ENCODE results near the gene ZMYM3.
"Not testable (repeated sequence)": the region's sequence is repeated elsewhere in the genome, so short reads cannot be mapped to it uniquely, and the experiment has no call there.

Gene ZMYM3

GRCh38 chrX:71254092-71254963, at the start of gene ZMYM3:
Gene ZMYM3 (minus strand): TSS chrX:71254140. CDS start chrX:71253255, 885 bp downstream.
- peaks cover 16% of the 10 kb centered on the region for H3K36me3 ChIP-seq (ENCODE audit: control insufficient read depth, insufficient read depth, low read length)
- peak within 1 kb of the TSS; percentile 71 for H3K9ac ChIP-seq (ENCODE audit: low read depth, low read length)
- H3K4me1 ChIP-seq (ENCODE audit: control insufficient read depth, insufficient read depth, low read length): peaks cover 3% of the 10 kb centered on the region
- H3K9me3 ChIP-seq (ENCODE audit: control insufficient read depth, insufficient read depth, low read length): no peaks in the 10 kb centered on the region
- H3K4me3 ChIP-seq (ENCODE audit: low read depth, low read length): peak within 1 kb of the TSS; percentile 85
- H3K27me3 ChIP-seq (ENCODE audit: control insufficient read depth, insufficient read depth, low read length): no peaks in the 10 kb centered on the region

DNA sequence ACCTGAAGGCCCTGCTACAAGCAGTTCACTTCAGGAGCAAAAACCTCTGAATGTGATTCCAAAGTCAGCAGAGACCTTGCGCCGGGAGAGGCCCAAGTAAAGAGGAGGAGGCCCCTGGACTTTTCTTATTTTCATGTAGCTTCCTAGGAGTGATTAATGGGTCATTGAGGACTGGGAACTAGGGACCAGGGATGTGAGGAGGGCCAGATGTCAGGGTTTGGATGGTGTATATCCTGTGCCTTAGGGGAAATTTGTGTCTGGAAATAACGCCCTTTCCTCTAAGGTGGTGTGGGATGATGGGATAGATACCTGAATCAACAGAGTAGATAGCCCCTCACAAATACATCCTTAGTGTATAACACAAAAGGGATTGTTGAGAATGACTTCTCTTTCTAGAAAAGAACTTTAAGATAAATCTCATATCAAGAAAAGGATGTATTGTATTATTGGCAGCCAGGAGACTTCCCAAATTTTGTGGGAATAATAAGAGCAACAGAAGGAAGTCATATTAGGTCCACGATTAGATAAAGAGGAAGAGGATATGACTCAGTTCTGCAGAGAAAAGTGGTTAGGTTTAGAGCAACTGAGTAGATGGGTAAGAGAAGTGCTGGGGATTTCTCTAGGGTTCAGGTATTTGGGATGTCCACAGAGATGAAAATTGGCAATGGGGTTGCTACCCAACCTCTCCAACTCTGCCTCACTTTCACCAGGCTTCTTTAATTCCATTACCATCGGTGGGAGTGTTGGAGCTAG, 48.7 kb upstream of the ZMYM3 start:
- Histone ChIP-seq H3K27me3 (ENCODE audit: control insufficient read depth, insufficient read depth, low read length) (no peaks in the 10 kb centered on the region), H3K9me3 (ENCODE audit: control insufficient read depth, insufficient read depth, low read length) (peaks cover 5% of the 10 kb centered on the region), H3K36me3 (ENCODE audit: control insufficient read depth, insufficient read depth, low read length) (peaks cover 23% of the 10 kb centered on the region), H3K9ac (ENCODE audit: low read depth, low read length) (no peak overlapping the region), H3K4me1 (ENCODE audit: control insufficient read depth, insufficient read depth, low read length) (peaks cover 2% of the 10 kb centered on the region), H3K4me3 (ENCODE audit: low read depth, low read length) (no peak overlapping the region)

- Histone ChIP-seq H3K36me3 (ENCODE audit: control insufficient read depth, insufficient read depth, low read length) (peaks cover 34% of the 10 kb centered on the region), H3K4me1 (ENCODE audit: control insufficient read depth, insufficient read depth, low read length) (peaks cover 2% of the 10 kb centered on the region), H3K9me3 (ENCODE audit: control insufficient read depth, insufficient read depth, low read length) (peaks cover 5% of the 10 kb centered on the region), H3K27me3 (ENCODE audit: control insufficient read depth, insufficient read depth, low read length) (no peaks in the 10 kb centered on the region), H3K4me3 (ENCODE audit: low read depth, low read length) (no peak within 1 kb of the TSS), H3K9ac (ENCODE audit: low read depth, low read length) (no peak within 1 kb of the TSS)
Observed at GRCh38 chrX:71301195-71301924, 47.4 kb upstream of the ZMYM3 start, which contains the start of gene ITGB1BP2. Gene ITGB1BP2 (plus strand): TSS chrX:71301750. CDS start chrX:71301807, 57 bp downstream.

GRCh38 chrX:71300495-71300894, 46.6 kb upstream of the ZMYM3 start:
- H3K9ac ChIP-seq (ENCODE audit: low read depth, low read length); H3K9me3 ChIP-seq (ENCODE audit: control insufficient read depth, insufficient read depth, low read length); H3K4me1 ChIP-seq (ENCODE audit: control insufficient read depth, insufficient read depth, low read length); H3K4me3 ChIP-seq (ENCODE audit: low read depth, low read length); H3K27me3 ChIP-seq (ENCODE audit: control insufficient read depth, insufficient read depth, low read length): not testable (repeated sequence)
- H3K36me3 ChIP-seq (ENCODE audit: control insufficient read depth, insufficient read depth, low read length): peaks cover 39% of the 10 kb centered on the region

- H3K9ac ChIP-seq (ENCODE audit: low read depth, low read length); H3K4me3 ChIP-seq (ENCODE audit: low read depth, low read length); H3K9me3 ChIP-seq (ENCODE audit: control insufficient read depth, insufficient read depth, low read length); H3K4me1 ChIP-seq (ENCODE audit: control insufficient read depth, insufficient read depth, low read length); H3K27me3 ChIP-seq (ENCODE audit: control insufficient read depth, insufficient read depth, low read length): not testable (repeated sequence)
- H3K36me3 ChIP-seq (ENCODE audit: control insufficient read depth, insufficient read depth, low read length): peaks cover 39% of the 10 kb centered on the region
Observed at GRCh38 chrX:71300064-71300463, 46.1 kb upstream of the ZMYM3 start.

GRCh38 chrX:71298119-71298518, 44.2 kb upstream of the ZMYM3 start:
- H3K36me3 ChIP-seq (ENCODE audit: control insufficient read depth, insufficient read depth, low read length): peaks cover 48% of the 10 kb centered on the region
- H3K9ac ChIP-seq (ENCODE audit: low read depth, low read length): no peak overlapping the region
- no peak overlapping the region for H3K4me3 ChIP-seq (ENCODE audit: low read depth, low read length)
- peaks cover 2% of the 10 kb centered on the region for H3K4me1 ChIP-seq (ENCODE audit: control insufficient read depth, insufficient read depth, low read length)
- H3K27me3 ChIP-seq (ENCODE audit: control insufficient read depth, insufficient read depth, low read length): no peaks in the 10 kb centered on the region
- peaks cover 5% of the 10 kb centered on the region for H3K9me3 ChIP-seq (ENCODE audit: control insufficient read depth, insufficient read depth, low read length)

GRCh38 chrX:71296806-71297205, 42.9 kb upstream of the ZMYM3 start:
- Histone ChIP-seq H3K36me3 (ENCODE audit: control insufficient read depth, insufficient read depth, low read length) (peaks cover 42% of the 10 kb centered on the region), H3K9ac (ENCODE audit: low read depth, low read length) (no peak overlapping the region), H3K4me3 (ENCODE audit: low read depth, low read length) (no peak overlapping the region), H3K9me3 (ENCODE audit: control insufficient read depth, insufficient read depth, low read length) (peaks cover 4% of the 10 kb centered on the region), H3K4me1 (ENCODE audit: control insufficient read depth, insufficient read depth, low read length) (peaks cover 2% of the 10 kb centered on the region), H3K27me3 (ENCODE audit: control insufficient read depth, insufficient read depth, low read length) (no peaks in the 10 kb centered on the region)

DNA sequence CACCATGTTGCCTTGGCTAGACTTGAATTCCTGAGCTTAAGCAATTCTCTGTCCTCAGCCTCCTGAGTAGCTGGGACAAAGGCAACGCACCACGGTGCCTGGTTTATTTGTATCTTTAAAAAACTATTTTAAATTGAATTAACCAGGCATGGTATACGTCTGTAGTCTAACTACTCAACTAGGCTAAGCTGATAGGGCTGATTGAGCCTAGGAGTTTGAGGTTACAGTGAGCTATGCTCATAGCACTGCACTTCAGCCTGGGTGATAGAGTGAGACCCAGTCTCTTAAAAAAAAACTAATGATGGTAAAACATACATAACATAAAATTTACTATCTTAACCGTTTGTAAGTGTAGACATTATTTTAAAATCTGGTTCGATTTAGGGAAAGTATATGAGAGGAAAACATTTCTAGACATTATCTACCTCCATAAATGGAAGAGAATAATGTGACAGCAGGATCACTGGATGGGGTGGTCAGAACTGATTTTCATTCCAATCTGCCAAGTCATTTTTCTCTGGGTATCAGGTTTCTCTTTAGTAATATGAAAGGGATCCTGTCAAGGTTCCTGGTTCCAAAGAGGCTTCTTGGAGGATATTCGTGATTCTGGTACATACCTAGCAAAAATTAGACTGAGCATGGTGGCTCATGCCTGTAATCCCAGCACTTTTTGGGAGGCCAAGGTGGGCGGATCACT, 38.9 kb upstream of the ZMYM3 start:
- Histone ChIP-seq H3K36me3 (ENCODE audit: control insufficient read depth, insufficient read depth, low read length) (peaks cover 41% of the 10 kb centered on the region), H3K9me3 (ENCODE audit: control insufficient read depth, insufficient read depth, low read length) (no peaks in the 10 kb centered on the region), H3K27me3 (ENCODE audit: control insufficient read depth, insufficient read depth, low read length) (no peaks in the 10 kb centered on the region), H3K4me3 (ENCODE audit: low read depth, low read length) (no peak overlapping the region), H3K9ac (ENCODE audit: low read depth, low read length) (no peak overlapping the region), H3K4me1 (ENCODE audit: control insufficient read depth, insufficient read depth, low read length) (no peaks in the 10 kb centered on the region)

DNA sequence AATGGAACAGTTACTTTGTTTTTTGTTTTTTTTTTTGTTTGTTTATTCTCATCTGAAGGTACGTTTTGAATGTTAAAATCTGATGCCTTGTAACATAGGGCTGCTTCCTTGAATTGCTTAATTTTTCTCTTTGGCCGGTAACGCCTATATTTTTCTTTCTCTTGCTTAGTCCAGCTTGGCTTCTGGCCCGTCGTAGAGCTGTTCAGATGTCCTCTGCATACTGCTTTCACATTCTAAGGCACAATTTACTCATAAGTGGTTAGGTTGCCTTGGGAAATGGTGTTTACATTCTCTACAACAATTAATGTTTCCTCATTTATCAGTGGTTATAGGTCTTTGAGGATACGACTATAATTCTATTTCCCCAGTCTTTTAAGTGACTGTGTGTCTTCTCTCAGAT, 37.4 kb upstream of the ZMYM3 start:
- Histone ChIP-seq H3K36me3 (ENCODE audit: control insufficient read depth, insufficient read depth, low read length) (peaks cover 28% of the 10 kb centered on the region), H3K4me1 (ENCODE audit: control insufficient read depth, insufficient read depth, low read length) (no peaks in the 10 kb centered on the region), H3K4me3 (ENCODE audit: low read depth, low read length) (no peak overlapping the region), H3K27me3 (ENCODE audit: control insufficient read depth, insufficient read depth, low read length) (no peaks in the 10 kb centered on the region), H3K9ac (ENCODE audit: low read depth, low read length) (no peak overlapping the region), H3K9me3 (ENCODE audit: control insufficient read depth, insufficient read depth, low read length) (no peaks in the 10 kb centered on the region)

- Histone ChIP-seq H3K36me3 (ENCODE audit: control insufficient read depth, insufficient read depth, low read length) (peaks cover 5% of the 10 kb centered on the region), H3K9ac (ENCODE audit: low read depth, low read length) (no peak overlapping the region), H3K27me3 (ENCODE audit: control insufficient read depth, insufficient read depth, low read length) (no peaks in the 10 kb centered on the region), H3K4me3 (ENCODE audit: low read depth, low read length) (peak overlapping the region; percentile 35), H3K4me1 (ENCODE audit: control insufficient read depth, insufficient read depth, low read length) (no peaks in the 10 kb centered on the region), H3K9me3 (ENCODE audit: control insufficient read depth, insufficient read depth, low read length) (no peaks in the 10 kb centered on the region)
Observed at GRCh38 chrX:71285929-71286328, 32.0 kb upstream of the ZMYM3 start.
